GM12878 (cell line): Measurements from ENCODE around the gene OR5V1. TPM values are rescaled to one million over a fixed set of nuclear protein-coding genes. Genes with fewer than 3 reads are reported as not detected.
A peak's percentile ranks its signal among the peaks of the same experiment; 100 is the strongest.
"Not testable (repeated sequence)": the region's sequence is repeated elsewhere in the genome, so short reads cannot be mapped to it uniquely, and the experiment has no call there.

ENCODE experiments used
- ATAC-seq: fragments of 200-7000 bp; cut with Tn5 transposase; 3 replicates; pipeline ENCODE4 v1.9.1; 2020; ENCODE audit warnings: mild to moderate bottlenecking, moderate library complexity
- BruUV-seq: library from RNA; stranded (reverse); fragments of 400-500 nt; replicated peaks from 2 replicates; lab custom pipeline; 2021; lab: Mats Ljungman, UMichigan
- CTCF ChIA-PET: fragments of 300-600 bp; sonication (Branson Sonifier 250); formaldehyde crosslinking; extraction: SDS; loops from one replicate; lab custom pipeline; 2021; ENCODE audit warnings: inconsistent platforms; lab: Yijun Ruan, JAX
- POLR2A ChIA-PET: fragments of 350-600 bp; formaldehyde crosslinking; extraction: SDS; loops from one replicate; lab custom pipeline; 2021; ENCODE audit warnings: inconsistent platforms; lab: Charles Lee
- RAD21 ChIA-PET: fragments of 300-600 bp; sonication (Branson Sonifier 250); formaldehyde crosslinking; loops from one replicate; lab custom pipeline; 2023; ENCODE audit warnings: antibody characterized with exemption; ENCODE audit not compliant: unreplicated experiment; lab: Charles Lee
- SMC1A ChIA-PET: fragments of 300-600 bp; sonication (Branson Sonifier 250); formaldehyde crosslinking; loops from one replicate; lab custom pipeline; 2023; ENCODE audit not compliant: unreplicated experiment, uncharacterized antibody; lab: Charles Lee
- DNase-seq: peaks from one replicate; pipeline ENCODE4 v3.0.0-alpha.2; 2011; ENCODE audit warnings: low read depth, low spot score
- FAIRE-seq: peaks from 3 replicates; lab custom pipeline; 2011; peaks lifted over from hg19 to GRCh38; lab: Jason Lieb, UNC
- H2AFZ ChIP-seq: 2 replicates; pipeline ENCODE4 v1.6.0; 2011; ENCODE audit warnings: low read depth, low read length, control low read depth; ENCODE audit not compliant: control insufficient read depth
- H3K27ac ChIP-seq: 2 replicates; pipeline ENCODE4 v1.5.1; 2011; ENCODE audit warnings: control low read depth; ENCODE audit not compliant: control insufficient read depth, insufficient read depth
- H3K27me3 ChIP-seq, 2 experiments: replicated peaks in 1 of 2; 2 replicates each; pipeline versions ENCODE4 v1.6.0 to v1.6.1; 2011; ENCODE audit warnings: low read length in 1 of 2; ENCODE audit not compliant: control insufficient read depth in 2 of 2, insufficient read depth in 2 of 2
- H3K36me3 ChIP-seq, 2 experiments: 2 replicates each; pipeline ENCODE4 v1.5.1; 2011; ENCODE audit warnings: low read length in 1 of 2; ENCODE audit not compliant: control insufficient read depth in 2 of 2, insufficient read depth in 2 of 2
- H3K4me1 ChIP-seq: 2 replicates; pipeline ENCODE4 v1.6.1; 2011; ENCODE audit warnings: mild to moderate bottlenecking, low read length, moderate library complexity, mixed read lengths; ENCODE audit not compliant: control insufficient read depth, insufficient read depth
- H3K4me2 ChIP-seq: 2 replicates; pipeline ENCODE4 v1.6.0; 2011; ENCODE audit warnings: control low read depth; ENCODE audit not compliant: control insufficient read depth, insufficient read depth
- H3K4me3 ChIP-seq: fragments of 200-600 bp; sonication (generic); 2 replicates; pipeline ENCODE4 v1.5.1; 2016
- H3K79me2 ChIP-seq: 2 replicates; pipeline ENCODE4 v1.6.0; 2011; ENCODE audit warnings: low read length; ENCODE audit not compliant: control insufficient read depth, insufficient read depth
- H3K9ac ChIP-seq: 2 replicates; pipeline ENCODE4 v1.8.0; 2011; ENCODE audit warnings: low read length, control low read depth, mixed read lengths; ENCODE audit not compliant: control insufficient read depth, insufficient read depth
- H3K9me3 ChIP-seq: replicated peaks from 3 replicates; pipeline ENCODE4 v1.5.1; 2011; ENCODE audit warnings: mild to moderate bottlenecking, low read length; ENCODE audit not compliant: control insufficient read depth, insufficient read depth
- H4K20me1 ChIP-seq: 2 replicates; pipeline ENCODE4 v1.6.0; 2011; ENCODE audit not compliant: control insufficient read depth, insufficient read depth
- BCL11A ChIP-seq: IDR thresholded peaks from 2 replicates; pipeline ENCODE4 v1.6.1; 2011; ENCODE audit warnings: low read depth, low read length
- GATAD2B ChIP-seq: fragments of 450-650 bp; conservative IDR thresholded peaks from 2 replicates; pipeline ENCODE4 v1.6.1; 2017; ENCODE audit warnings: low read depth, mild to moderate bottlenecking, moderate library complexity
- MEF2B ChIP-seq: fragments of 450-650 bp; IDR thresholded peaks from 2 replicates; pipeline ENCODE4 v1.6.1; 2018; ENCODE audit warnings: mild to moderate bottlenecking, moderate library complexity; ENCODE audit not compliant: partially characterized antibody, poor library complexity, severe bottlenecking
- MTA2 ChIP-seq: fragments of 450-650 bp; IDR thresholded peaks from 2 replicates; pipeline ENCODE4 v1.6.1; 2016; ENCODE audit warnings: low read depth, mild to moderate bottlenecking, moderate library complexity
- RAD21 ChIP-seq: IDR thresholded peaks from 2 replicates; pipeline ENCODE4 v1.6.1; 2011; ENCODE audit warnings: mild to moderate bottlenecking, low read depth, low read length, moderate library complexity; ENCODE audit not compliant: insufficient read depth
- RELA ChIP-seq: fragments of 450-650 bp; IDR thresholded peaks from 2 replicates; pipeline ENCODE4 v1.8.0; 2014; ENCODE audit warnings: borderline replicate concordance; ENCODE audit not compliant: partially characterized antibody
- RUNX3 ChIP-seq: IDR thresholded peaks from 2 replicates; pipeline ENCODE4 v1.6.1; 2012; ENCODE audit warnings: low read length, inconsistent platforms
- SPI1 ChIP-seq: IDR thresholded peaks from 2 replicates; pipeline ENCODE4 v1.6.1; 2011; ENCODE audit warnings: low read depth, mild to moderate bottlenecking, low read length, moderate library complexity, borderline replicate concordance; ENCODE audit not compliant: insufficient read depth
- STAT1 ChIP-seq: fragments of 450-650 bp; conservative IDR thresholded peaks from 2 replicates; pipeline ENCODE4 v1.6.1; 2014; ENCODE audit warnings: antibody characterized with exemption, mild to moderate bottlenecking
- TARDBP ChIP-seq: IDR thresholded peaks from 2 replicates; pipeline ENCODE4 v1.6.1; 2016; ENCODE audit warnings: borderline replicate concordance
- USF1 ChIP-seq: IDR thresholded peaks from 2 replicates; pipeline ENCODE4 v1.6.1; 2011; ENCODE audit warnings: borderline replicate concordance, low read depth, mild to moderate bottlenecking, moderate library complexity, mixed read lengths, low read length; ENCODE audit not compliant: insufficient read depth; ENCODE audit errors: extremely low read length
- YY1 ChIP-seq: IDR thresholded peaks from 2 replicates; pipeline ENCODE4 v1.6.1; 2011; ENCODE audit warnings: low read depth, mild to moderate bottlenecking, low read length
- ZNF217 ChIP-seq: fragments of 450-650 bp; IDR thresholded peaks from 2 replicates; pipeline ENCODE4 v1.6.1; 2017; ENCODE audit warnings: antibody characterized with exemption, mild to moderate bottlenecking
- ZNF384 ChIP-seq: IDR thresholded peaks from 2 replicates; pipeline ENCODE4 v1.6.1; 2012; ENCODE audit warnings: low read depth, mild to moderate bottlenecking, low read length, improper control_type of control experiment, borderline replicate concordance
- ZNF687 ChIP-seq: fragments of 450-650 bp; IDR thresholded peaks from 2 replicates; pipeline ENCODE4 v1.6.1; 2017; ENCODE audit warnings: mild to moderate bottlenecking, moderate library complexity
- WGBS: methylation state at CpG from one replicate; pipeline ENCODE4 v1.1.6; 2016; ENCODE audit warnings: low lambda C conversion rate; ENCODE audit not compliant: insufficient replicate concordance, insufficient coverage; ENCODE audit errors: missing lambda C conversion rate; 5-methylcytosine and 5-hydroxymethylcytosine counted together
- in situ Hi-C: fragments of 300-500 bp; cut with MboI; formaldehyde crosslinking; loops from 9 replicates; pipeline ENCODE4 v1.14.3; 2018; ENCODE audit warnings: mixed read lengths
- intact Hi-C: fragments of 100-400 bp; cut with micrococcal nuclease; formaldehyde crosslinking; loops from one replicate; pipeline ENCODE4 v1.14.2; 2022; ENCODE audit not compliant: unreplicated experiment
- polyA plus RNA-seq, 11 experiments: library from polyadenylated mRNA; depleted of rRNA in 4 of 11; unstranded in 6 of 11; stranded (reverse) in 5 of 11; fragments of >200 nt; fragmentation: Nextera tagmentation in 4 of 11; fragmentation: Illumina TruSeq in 1 of 11; extraction: Ambion mirVana in 4 of 11; extraction: Trizol in 1 of 11; gene quantifications; 1 replicate in 1 of 11; 2 replicates in 10 of 11; pipeline versions ENCODE4 v1.2.1 to v1.2.3, GENCODE V29; 2011 to 2016; ENCODE audit warnings: inconsistent platforms in 2 of 11, missing spikeins in 2 of 11, low read depth in 1 of 11
- total RNA-seq, 4 experiments: library from RNA; depleted of rRNA in 3 of 4; stranded (reverse); fragments of >200 nt in 3 of 4; fragmentation: Illumina TruSeq in 1 of 4; extraction: Trizol in 1 of 4; gene quantifications; 2 replicates each; pipeline versions ENCODE4 v1.2.1 to v1.2.3, GENCODE V29; 2013 to 2021

The OR5V1 gene
- total and polyA plus RNA-seq, 10 of the 15 experiments (the other 5 are each of a cell fraction or from before 2014, with no cell fraction given), result not detected

GRCh38 chr6:29323332-29323731 is 45.3 kb downstream of the OR5V1 start:
- FAIRE-seq, H3K27me3 ChIP-seq, CTCF ChIA-PET, H3K27ac ChIP-seq, H3K9ac ChIP-seq, H3K9me3 ChIP-seq, H3K36me3 ChIP-seq, H3K79me2 ChIP-seq, BruUV-seq, H3K4me3 ChIP-seq, in situ Hi-C loops, H2AFZ ChIP-seq, DNase-seq, H3K4me2 ChIP-seq, SMC1A ChIA-PET, H3K4me1 ChIP-seq, intact Hi-C loops, RAD21 ChIA-PET, H4K20me1 ChIP-seq, POLR2A ChIA-PET, ATAC-seq: not testable (repeated sequence)
- TF ChIP-seq MEF2B, result peak; percentile 24
- TF ChIP-seq SPI1, result peak; percentile 49; the same call in 1 of the 2 replicates

- ChIA-PET POLR2A (no interaction called here), CTCF (no interaction called here), RAD21 (no interaction called here), SMC1A (no interaction called here)
- Histone ChIP-seq H3K9ac (no peak overlapping the region), H2AFZ (no peak overlapping the region), H3K4me3 (no peak overlapping the region), H3K4me2 (no peak overlapping the region), H3K9me3 (no peaks in the 10 kb centered on the region), H3K79me2 (no peaks in the 10 kb centered on the region), H3K4me1 (no peaks in the 10 kb centered on the region), H3K27me3 (no peaks in the 10 kb centered on the region), H3K36me3 (no peaks in the 10 kb centered on the region), H4K20me1 (no peaks in the 10 kb centered on the region), H3K27ac (no peak overlapping the region)
- no TSS peak for BruUV-seq
- DNase-seq (no peak), FAIRE-seq (no peak), ATAC-seq (no peak)
- WGBS, result 15% methylated on average over 2 of the region's 2 CpGs
- intact Hi-C loops (no loop called here), in situ Hi-C loops (no loop called here)
- TF ChIP-seq ZNF384 (no peak), RAD21 (no peak), USF1 (no peak), STAT1 (no peak), BCL11A (no peak), TARDBP (no peak), ZNF687 (no peak), RUNX3 (no peak), GATAD2B (no peak), ZNF217 (no peak), RELA (no peak), MTA2 (no peak), YY1 (no peak)
Measured at GRCh38 chr6:29319931-29320330, 48.7 kb downstream of the OR5V1 start.
